A204.1 (cell line): ENCODE measurements around the gene TBL2.
"Not testable (repeated sequence)": the region's sequence is repeated elsewhere in the genome, so short reads cannot be mapped to it uniquely, and the experiment has no call there.

Source experiments
- FAIRE-seq: peaks from 2 replicates; lab custom pipeline; 2012; peaks lifted over from hg19 to GRCh38; lab: Jason Lieb, UNC

The TBL2 gene

GRCh38 chr7:73606801-73607691 lies 28.7 kb upstream of the TBL2 start:
- FAIRE-seq, result no peak

- FAIRE-seq, result no peak
Measured at GRCh38 chr7:73605601-73606220, 27.3 kb upstream of the TBL2 start.

GRCh38 chr7:73602721-73603651 lies 24.6 kb upstream of the TBL2 start:
- FAIRE-seq, result no peak

GRCh38 chr7:73599916-73600315 lies 21.5 kb upstream of the TBL2 start:
- no peak for FAIRE-seq

- no peak for FAIRE-seq
Measured at GRCh38 chr7:73599151-73599882, 20.9 kb upstream of the TBL2 start.

GRCh38 chr7:73597978-73598782 lies 19.8 kb upstream of the TBL2 start:
- FAIRE-seq, result no peak

- no peak for FAIRE-seq
Measured at GRCh38 chr7:73596191-73597065, 18.0 kb upstream of the TBL2 start.

GRCh38 chr7:73595358-73595757 lies 17.0 kb upstream of the TBL2 start:
- FAIRE-seq, result no peak

- FAIRE-seq, result no peak
Measured at GRCh38 chr7:73593207-73594045, 15.0 kb upstream of the TBL2 start.

GRCh38 chr7:73586911-73587310 lies 8.5 kb upstream of the TBL2 start:
- FAIRE-seq, result no peak

- no peak for FAIRE-seq
Measured at GRCh38 chr7:73585196-73585595, 6.8 kb upstream of the TBL2 start.

GRCh38 chr7:73582664-73583202 lies 4.4 kb upstream of the TBL2 start:
- no peak for FAIRE-seq

- FAIRE-seq, result not testable (repeated sequence)
Measured at GRCh38 chr7:73581006-73581405, 2.6 kb upstream of the TBL2 start.

- no peak for FAIRE-seq
Measured at GRCh38 chr7:73577627-73578341, 595 bp downstream of the TBL2 start.

- FAIRE-seq, result no peak
Measured at GRCh38 chr7:73573791-73574190, 4.6 kb downstream of the TBL2 start.

- no peak for FAIRE-seq
Measured at GRCh38 chr7:73573276-73573675, 5.1 kb downstream of the TBL2 start.

- FAIRE-seq, result no peak
Measured at GRCh38 chr7:73572767-73573186, 5.6 kb downstream of the TBL2 start.

GRCh38 chr7:73570977-73571376 lies 7.4 kb downstream of the TBL2 start:
- no peak for FAIRE-seq
